Breast epithelium (tissue), 4 donors: ENCODE data around the gene POLG. TPM values are rescaled to one million over a fixed set of nuclear protein-coding genes. Genes with fewer than 3 reads are reported as not detected.
A peak's percentile ranks its signal among the peaks of the same experiment; 100 is the strongest.

Source experiments
- DNase-seq, 2 donors: peaks; one replicate each; pipeline ENCODE4 v3.0.0-alpha.2; 2019; ENCODE audit warnings: low spot score in 2 of 2
- H3K27ac ChIP-seq, 2 donors: fragments of 200-600 bp; sonication (generic) in 1 of 2; one replicate each; pipeline ENCODE4 v1.5.1; 2016 to 2019; ENCODE audit warnings: mild to moderate bottlenecking in 1 of 2
- H3K27me3 ChIP-seq, 2 donors: fragments of 200-600 bp; sonication (generic) in 1 of 2; one replicate each; pipeline versions ENCODE4 v1.5.1 to v1.6.0; 2017 to 2019; ENCODE audit warnings: control low read depth in 1 of 2, mild to moderate bottlenecking in 1 of 2
- H3K36me3 ChIP-seq: fragments of 200-600 bp; one replicate; pipeline ENCODE4 v1.5.1; 2019
- H3K4me1 ChIP-seq, 2 donors: fragments of 200-600 bp; sonication (generic); one replicate each; pipeline ENCODE4 v1.5.1; 2016 to 2019; ENCODE audit warnings: control low read depth in 1 of 2
- H3K4me3 ChIP-seq, 3 donors: fragments of 200-600 bp; sonication (generic); 1 replicate in 2 of 3; 2 replicates in 1 of 3; pipeline ENCODE4 v1.5.1; 2016 to 2019; ENCODE audit warnings: mild to moderate bottlenecking in 3 of 3, moderate library complexity in 2 of 3
- H3K9me3 ChIP-seq, 2 donors: fragments of 200-600 bp; sonication (generic) in 1 of 2; one replicate each; pipeline ENCODE4 v1.5.1; 2016 to 2019; ENCODE audit warnings: control low read depth in 1 of 2
- POLR2A ChIP-seq: fragments of 450-650 bp; IDR thresholded peaks from one replicate; pipeline ENCODE4 v1.6.1; 2016; ENCODE audit warnings: antibody characterized with exemption, mild to moderate bottlenecking, moderate library complexity
- POLR2AphosphoS5 ChIP-seq, 3 donors: sonication (generic); formaldehyde crosslinking; IDR thresholded peaks; one replicate each; pipeline ENCODE4 v1.6.1; 2017; ENCODE audit warnings: antibody characterized with exemption in 3 of 3
- intact Hi-C: fragments of 100-400 bp; cut with DNase I; formaldehyde crosslinking; loops from one replicate; pipeline ENCODE4 v1.15.1; 2023; ENCODE audit warnings: low total_unique reads
- total RNA-seq, 3 donors: library from RNA; depleted of rRNA; stranded (reverse); fragments of >200 nt; gene quantifications; one replicate each; pipeline ENCODE4 v1.1.0, GENCODE V29; 2016
- TF ChIP-seq, protein P1 (sequence below), 3 donors: fragments of 450-650 bp; IDR thresholded peaks; one replicate each; pipeline ENCODE4 v1.5.1; 2016 to 2017; ENCODE audit warnings: antibody characterized with exemption in 3 of 3, mild to moderate bottlenecking in 3 of 3, moderate library complexity in 3 of 3

Gene POLG
- total RNA-seq, 3 donors from 2014 or later, result 50.6 to 59.6 (median 53.3) TPM

DNA sequence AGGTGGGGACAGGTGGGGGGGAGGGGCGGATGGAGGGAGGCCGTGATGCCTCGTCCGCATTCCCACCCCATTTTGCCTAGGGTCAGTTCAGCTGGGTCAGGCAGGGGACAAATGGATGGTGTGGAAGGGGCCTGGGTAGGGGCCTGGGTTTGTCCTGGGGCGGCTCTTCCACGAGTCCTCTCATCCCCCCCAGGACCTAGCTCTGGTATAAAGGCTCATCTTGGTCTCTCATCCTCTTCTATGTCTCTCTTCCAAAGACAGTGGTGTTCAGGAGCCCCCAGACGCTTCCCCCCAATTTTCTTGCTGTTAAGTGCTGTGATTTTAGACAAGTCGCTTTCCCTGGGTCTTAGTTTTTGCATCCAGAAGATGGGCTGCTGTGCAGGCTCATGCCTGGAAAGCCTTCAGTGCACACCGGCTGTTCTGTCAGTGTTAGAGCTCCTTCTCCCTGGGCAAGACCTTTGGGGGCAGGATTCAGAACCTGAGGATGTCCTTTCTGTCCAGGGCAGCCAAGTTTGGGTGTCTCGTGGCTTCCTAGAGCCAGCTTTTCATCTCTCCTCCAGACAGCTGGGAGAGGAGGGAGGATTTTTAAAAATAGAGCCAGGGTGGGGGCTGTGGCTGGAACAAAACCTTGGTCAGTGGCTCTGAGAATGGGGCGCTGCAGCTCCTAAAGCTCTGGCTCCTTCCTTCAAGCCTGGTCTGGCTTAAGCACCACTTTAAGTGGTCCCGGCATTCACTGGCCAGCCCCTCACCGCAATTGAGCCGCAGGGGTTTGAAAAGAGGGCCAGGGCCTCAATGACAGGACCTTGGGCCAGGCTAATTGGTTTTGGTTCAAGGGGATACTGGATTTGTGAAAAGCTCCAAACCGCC, 37.7 kb upstream of the POLG start:
- H3K4me3 ChIP-seq, result no peak overlapping the region
- H3K27ac ChIP-seq, result no peak overlapping the region
- no peaks in the 10 kb centered on the region for H3K36me3 ChIP-seq
- peaks cover 0 to 6% of the 10 kb centered on the region in 2 donors for H3K4me1 ChIP-seq
- no peaks in the 10 kb centered on the region for H3K9me3 ChIP-seq
- TF ChIP-seq, protein P1, sequence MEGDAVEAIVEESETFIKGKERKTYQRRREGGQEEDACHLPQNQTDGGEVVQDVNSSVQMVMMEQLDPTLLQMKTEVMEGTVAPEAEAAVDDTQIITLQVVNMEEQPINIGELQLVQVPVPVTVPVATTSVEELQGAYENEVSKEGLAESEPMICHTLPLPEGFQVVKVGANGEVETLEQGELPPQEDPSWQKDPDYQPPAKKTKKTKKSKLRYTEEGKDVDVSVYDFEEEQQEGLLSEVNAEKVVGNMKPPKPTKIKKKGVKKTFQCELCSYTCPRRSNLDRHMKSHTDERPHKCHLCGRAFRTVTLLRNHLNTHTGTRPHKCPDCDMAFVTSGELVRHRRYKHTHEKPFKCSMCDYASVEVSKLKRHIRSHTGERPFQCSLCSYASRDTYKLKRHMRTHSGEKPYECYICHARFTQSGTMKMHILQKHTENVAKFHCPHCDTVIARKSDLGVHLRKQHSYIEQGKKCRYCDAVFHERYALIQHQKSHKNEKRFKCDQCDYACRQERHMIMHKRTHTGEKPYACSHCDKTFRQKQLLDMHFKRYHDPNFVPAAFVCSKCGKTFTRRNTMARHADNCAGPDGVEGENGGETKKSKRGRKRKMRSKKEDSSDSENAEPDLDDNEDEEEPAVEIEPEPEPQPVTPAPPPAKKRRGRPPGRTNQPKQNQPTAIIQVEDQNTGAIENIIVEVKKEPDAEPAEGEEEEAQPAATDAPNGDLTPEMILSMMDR (IDR thresholded peaks at IDR 0.05), result no peak
- no peak for TF ChIP-seq POLR2A
- no peak for TF ChIP-seq POLR2AphosphoS5 (IDR thresholded peaks at IDR 0.05)
- H3K27me3 ChIP-seq, result peaks cover 19 to 58% of the 10 kb centered on the region in 2 donors
- intact Hi-C loops, result loop anchor here (10.0 kb wide), 1 partner anchor 212 kb away; no protein-coding TSS in a partner anchor
- DNase-seq, result no peak

DNA sequence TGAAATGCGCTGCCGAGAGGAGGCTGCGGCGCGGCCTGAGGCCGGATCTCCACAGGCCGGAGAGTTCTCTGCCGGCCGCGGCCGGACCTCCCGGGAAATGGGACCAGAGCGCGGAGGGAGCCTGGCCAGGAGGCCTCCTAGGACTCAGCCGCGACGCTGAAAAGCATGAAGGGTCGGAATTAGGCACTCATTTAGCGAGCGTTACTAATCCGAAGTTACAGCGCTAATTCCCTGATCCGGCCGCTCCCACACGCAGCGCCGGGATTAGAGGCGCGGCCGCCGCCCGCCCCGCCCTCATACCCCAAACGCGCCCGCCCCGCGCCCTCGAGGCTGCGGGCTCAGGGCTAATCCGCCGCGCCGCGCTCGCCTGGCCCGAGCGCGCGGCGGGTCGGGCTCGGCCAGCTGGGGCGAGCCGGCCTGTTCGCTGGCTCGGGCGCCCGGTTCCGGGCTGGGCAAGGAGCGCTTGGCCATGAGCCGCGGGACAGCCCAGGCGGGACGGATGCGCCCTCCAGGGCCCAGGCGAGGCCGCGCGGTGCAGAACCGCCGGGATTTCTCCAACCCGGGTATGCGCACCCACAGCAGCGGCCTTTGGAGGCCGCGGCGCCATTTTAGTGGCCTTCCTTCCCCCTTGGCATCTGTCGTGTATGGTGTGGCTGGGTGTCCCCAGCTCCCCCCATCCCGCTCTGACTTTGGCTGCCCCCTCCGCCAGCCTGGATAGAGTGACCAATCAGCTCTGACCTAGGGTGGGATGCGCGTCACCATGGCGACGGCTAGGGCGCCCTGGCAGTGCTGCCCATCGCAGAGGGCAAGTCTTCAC, 36.8 kb upstream of the POLG start:
- TF ChIP-seq, protein P1 (IDR thresholded peaks at IDR 0.05), result no peak
- no peak for TF ChIP-seq POLR2A
- no peak for TF ChIP-seq POLR2AphosphoS5 (IDR thresholded peaks at IDR 0.05)
- no peak overlapping the region for H3K27ac ChIP-seq
- peaks cover 0 to 6% of the 10 kb centered on the region in 2 donors for H3K4me1 ChIP-seq
- intact Hi-C loops, result loop anchor here (10.0 kb wide), 1 partner anchor 213 kb away; no protein-coding TSS in a partner anchor
- DNase-seq, result no peak
- H3K27me3 ChIP-seq, result peaks cover 21 to 66% of the 10 kb centered on the region in 2 donors
- H3K36me3 ChIP-seq, result no peaks in the 10 kb centered on the region
- H3K9me3 ChIP-seq, result no peaks in the 10 kb centered on the region
- peak overlapping the region; percentile 17 to 58 (median 32) for H3K4me3 ChIP-seq

DNA sequence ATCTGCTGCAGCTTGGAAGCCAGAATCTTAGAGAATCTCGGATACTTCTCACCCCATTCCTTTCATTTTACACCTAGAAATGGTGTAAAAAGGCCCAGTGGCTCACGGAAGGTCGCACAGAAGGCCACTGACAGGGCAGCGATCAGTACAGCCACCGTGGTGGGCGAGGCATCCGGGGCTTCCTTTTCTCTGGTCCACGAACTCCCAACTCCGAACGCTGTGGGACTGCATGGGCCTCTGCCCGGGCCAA, 36.3 kb upstream of the POLG start:
- DNase-seq, result no peak
- H3K4me1 ChIP-seq, result peaks cover 0 to 6% of the 10 kb centered on the region in 2 donors
- no peak overlapping the region for H3K27ac ChIP-seq
- intact Hi-C loops, result loop anchor here (10.0 kb wide), 1 partner anchor 214 kb away; no protein-coding TSS in a partner anchor
- peak overlapping the region; percentile 17 to 58 (median 32) for H3K4me3 ChIP-seq
- TF ChIP-seq POLR2A, result no peak
- TF ChIP-seq, protein P1 (IDR thresholded peaks at IDR 0.05), result no peak
- TF ChIP-seq POLR2AphosphoS5 (IDR thresholded peaks at IDR 0.05), result no peak
- H3K9me3 ChIP-seq, result no peaks in the 10 kb centered on the region
- no peaks in the 10 kb centered on the region for H3K36me3 ChIP-seq
- H3K27me3 ChIP-seq, result peaks cover 21 to 71% of the 10 kb centered on the region in 2 donors

DNA sequence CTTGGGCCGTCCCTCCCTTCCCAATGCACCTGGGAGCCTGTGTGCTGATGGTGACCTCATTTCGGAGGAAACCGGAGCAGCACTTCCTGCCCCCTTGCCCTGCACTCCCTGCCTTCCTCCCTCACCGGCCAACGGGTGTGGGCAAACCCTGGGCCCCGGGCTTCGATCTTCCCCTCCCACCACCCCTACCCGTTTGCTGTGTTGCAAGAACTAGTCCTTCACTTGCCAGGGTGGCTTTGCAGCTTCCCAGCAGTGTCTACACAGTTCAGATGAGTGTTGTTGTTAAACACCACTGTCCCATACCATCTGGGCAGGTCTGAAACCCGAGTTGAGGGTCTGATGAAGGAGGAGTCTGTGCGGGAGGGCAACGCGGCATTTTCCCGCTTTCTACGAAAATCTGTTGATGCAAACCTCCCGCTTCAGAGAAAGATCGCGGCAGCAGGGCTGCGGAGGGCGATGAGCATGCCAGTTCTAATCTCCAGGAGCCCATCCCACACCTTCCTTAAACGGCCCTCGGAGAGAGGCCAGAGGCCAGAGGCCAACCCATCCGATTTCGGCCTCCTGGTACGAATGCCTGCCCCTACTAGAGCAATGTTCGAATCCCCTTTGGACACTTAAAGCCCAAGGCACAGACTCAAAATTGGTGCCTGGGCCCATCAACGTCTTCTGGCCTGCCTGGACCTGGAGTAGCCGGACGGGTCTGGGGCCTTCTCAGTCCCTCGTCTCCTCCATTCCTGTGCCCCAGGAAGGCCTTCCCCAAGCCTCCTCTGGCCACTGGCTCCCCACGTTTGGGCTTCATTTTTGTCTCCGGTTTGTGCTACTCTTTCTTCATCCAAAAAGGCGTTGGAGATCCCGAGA, 35.7 kb upstream of the POLG start:
- Histone ChIP-seq H3K4me3 (no peak overlapping the region), H3K36me3 (no peaks in the 10 kb centered on the region), H3K27ac (no peak overlapping the region), H3K4me1 (peaks cover 0 to 6% of the 10 kb centered on the region in 2 donors), H3K9me3 (no peaks in the 10 kb centered on the region), H3K27me3 (peaks cover 21 to 76% of the 10 kb centered on the region in 2 donors)
- no peak for TF ChIP-seq POLR2AphosphoS5 (IDR thresholded peaks at IDR 0.05)
- TF ChIP-seq, protein P1 (IDR thresholded peaks at IDR 0.05), result no peak
- no peak for TF ChIP-seq POLR2A
- intact Hi-C loops, result loop anchor here (10.0 kb wide), 1 partner anchor 214 kb away; no protein-coding TSS in a partner anchor
- no peak for DNase-seq
